Measurements from ENCODE around the gene TLR9.

DNA sequence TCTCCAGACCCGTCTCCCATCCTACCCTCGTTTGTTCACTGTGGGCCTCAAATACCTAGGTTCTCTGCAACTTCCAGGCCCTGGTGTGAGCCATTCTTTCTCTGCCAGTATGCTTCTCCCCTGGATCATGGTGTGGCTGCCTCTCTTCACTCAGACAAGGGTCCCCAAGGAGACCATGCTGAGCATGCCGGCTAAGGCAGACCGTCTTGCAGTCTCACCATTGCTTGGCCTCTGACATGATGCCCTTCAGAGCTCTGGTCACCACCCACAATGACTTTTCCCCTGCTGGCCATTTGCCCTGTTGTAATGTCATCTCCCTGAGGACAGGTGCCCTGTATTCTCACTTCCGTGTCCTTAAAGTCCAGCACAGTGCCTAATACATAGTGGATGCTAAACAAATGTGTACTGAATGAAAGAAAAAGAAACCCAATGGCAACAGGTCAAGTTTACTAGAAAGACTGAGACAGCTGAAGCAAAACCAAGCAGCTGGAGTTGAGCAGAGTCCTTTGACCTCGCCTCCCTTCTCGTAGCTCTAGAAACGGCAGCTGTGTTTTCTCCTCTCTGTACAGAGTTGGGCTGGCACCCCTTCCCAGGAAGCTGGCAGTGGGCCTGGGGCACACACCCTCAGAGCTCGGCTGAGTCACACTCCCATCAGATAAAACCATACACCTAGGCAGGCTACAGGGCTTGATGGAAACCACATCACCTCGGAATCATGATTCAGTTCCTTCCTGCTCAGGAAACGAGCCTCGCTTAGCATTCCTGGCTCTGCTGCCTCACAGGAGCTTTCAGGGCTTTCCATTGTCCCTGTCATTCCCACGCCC is 8.6 kb downstream of the TLR9 start:
- TF ChIP-seq, protein P1, sequence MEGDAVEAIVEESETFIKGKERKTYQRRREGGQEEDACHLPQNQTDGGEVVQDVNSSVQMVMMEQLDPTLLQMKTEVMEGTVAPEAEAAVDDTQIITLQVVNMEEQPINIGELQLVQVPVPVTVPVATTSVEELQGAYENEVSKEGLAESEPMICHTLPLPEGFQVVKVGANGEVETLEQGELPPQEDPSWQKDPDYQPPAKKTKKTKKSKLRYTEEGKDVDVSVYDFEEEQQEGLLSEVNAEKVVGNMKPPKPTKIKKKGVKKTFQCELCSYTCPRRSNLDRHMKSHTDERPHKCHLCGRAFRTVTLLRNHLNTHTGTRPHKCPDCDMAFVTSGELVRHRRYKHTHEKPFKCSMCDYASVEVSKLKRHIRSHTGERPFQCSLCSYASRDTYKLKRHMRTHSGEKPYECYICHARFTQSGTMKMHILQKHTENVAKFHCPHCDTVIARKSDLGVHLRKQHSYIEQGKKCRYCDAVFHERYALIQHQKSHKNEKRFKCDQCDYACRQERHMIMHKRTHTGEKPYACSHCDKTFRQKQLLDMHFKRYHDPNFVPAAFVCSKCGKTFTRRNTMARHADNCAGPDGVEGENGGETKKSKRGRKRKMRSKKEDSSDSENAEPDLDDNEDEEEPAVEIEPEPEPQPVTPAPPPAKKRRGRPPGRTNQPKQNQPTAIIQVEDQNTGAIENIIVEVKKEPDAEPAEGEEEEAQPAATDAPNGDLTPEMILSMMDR (IDR thresholded peaks at IDR 0.05), result no peak
- TF ChIP-seq POLR2A (IDR thresholded peaks at IDR 0.05), result no peak

Data from lower leg skin (tissue), 3 donors.